VCaP (cell line): ENCODE data around the gene CHAF1A.
A peak's percentile ranks its signal among the peaks of the same experiment; 100 is the strongest.

ENCODE experiments used
- H3K27ac ChIP-seq: fragments of 450-650 bp; 2 replicates; pipeline ENCODE4 v1.5.1; 2017
- TF ChIP-seq, protein P1 (sequence below): fragments of 450-650 bp; conservative IDR thresholded peaks from 2 replicates; pipeline ENCODE4 v1.5.1; 2017; ENCODE audit warnings: mild to moderate bottlenecking, moderate library complexity

CHAF1A gene, protein sequence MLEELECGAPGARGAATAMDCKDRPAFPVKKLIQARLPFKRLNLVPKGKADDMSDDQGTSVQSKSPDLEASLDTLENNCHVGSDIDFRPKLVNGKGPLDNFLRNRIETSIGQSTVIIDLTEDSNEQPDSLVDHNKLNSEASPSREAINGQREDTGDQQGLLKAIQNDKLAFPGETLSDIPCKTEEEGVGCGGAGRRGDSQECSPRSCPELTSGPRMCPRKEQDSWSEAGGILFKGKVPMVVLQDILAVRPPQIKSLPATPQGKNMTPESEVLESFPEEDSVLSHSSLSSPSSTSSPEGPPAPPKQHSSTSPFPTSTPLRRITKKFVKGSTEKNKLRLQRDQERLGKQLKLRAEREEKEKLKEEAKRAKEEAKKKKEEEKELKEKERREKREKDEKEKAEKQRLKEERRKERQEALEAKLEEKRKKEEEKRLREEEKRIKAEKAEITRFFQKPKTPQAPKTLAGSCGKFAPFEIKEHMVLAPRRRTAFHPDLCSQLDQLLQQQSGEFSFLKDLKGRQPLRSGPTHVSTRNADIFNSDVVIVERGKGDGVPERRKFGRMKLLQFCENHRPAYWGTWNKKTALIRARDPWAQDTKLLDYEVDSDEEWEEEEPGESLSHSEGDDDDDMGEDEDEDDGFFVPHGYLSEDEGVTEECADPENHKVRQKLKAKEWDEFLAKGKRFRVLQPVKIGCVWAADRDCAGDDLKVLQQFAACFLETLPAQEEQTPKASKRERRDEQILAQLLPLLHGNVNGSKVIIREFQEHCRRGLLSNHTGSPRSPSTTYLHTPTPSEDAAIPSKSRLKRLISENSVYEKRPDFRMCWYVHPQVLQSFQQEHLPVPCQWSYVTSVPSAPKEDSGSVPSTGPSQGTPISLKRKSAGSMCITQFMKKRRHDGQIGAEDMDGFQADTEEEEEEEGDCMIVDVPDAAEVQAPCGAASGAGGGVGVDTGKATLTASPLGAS

DNA sequence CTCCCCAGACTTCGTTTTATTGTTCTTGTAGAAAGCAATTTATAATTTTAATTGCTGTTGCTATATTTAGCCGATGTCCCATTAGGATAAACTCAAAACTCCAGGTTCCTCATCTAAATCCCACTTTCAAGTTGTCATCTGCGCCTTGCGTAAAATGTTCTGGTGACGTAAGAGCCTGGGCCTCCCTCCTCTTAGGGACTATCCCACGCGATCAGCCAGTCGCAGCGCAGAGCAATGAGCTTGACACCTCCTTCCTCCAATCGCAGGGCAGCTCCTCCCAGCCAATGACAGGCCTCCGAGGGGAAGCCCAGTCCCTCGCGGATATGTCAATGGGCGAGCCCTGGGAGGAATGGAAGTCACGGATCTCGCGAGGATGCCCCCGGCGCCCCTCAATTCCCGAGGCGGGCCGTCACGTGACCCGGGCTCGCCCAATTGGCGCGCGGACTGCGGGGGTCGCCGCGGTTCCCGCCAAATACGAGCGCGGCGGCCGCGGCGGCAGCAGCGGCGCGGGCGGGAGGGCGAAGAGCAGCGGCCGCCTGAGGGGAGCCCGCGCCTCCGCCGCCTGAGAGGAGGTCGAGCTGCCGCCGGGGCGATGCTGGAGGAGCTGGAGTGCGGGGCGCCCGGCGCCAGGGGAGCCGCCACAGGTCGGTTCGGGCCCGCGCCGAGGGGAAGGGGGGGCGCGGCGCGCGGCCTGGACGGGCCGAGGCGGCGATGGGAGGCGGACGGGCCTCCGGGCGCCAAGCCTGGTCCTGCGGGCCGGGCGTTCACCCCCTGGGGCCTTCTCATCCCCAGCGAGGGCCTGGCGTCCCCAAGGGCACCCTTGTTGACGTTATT lies at the start of gene CHAF1A:
TSS of gene CHAF1A (plus strand) at position 470 of the 834 bp plus-strand sequence. CDS start at position 593, 123 bp downstream.
- TF ChIP-seq, protein P1, sequence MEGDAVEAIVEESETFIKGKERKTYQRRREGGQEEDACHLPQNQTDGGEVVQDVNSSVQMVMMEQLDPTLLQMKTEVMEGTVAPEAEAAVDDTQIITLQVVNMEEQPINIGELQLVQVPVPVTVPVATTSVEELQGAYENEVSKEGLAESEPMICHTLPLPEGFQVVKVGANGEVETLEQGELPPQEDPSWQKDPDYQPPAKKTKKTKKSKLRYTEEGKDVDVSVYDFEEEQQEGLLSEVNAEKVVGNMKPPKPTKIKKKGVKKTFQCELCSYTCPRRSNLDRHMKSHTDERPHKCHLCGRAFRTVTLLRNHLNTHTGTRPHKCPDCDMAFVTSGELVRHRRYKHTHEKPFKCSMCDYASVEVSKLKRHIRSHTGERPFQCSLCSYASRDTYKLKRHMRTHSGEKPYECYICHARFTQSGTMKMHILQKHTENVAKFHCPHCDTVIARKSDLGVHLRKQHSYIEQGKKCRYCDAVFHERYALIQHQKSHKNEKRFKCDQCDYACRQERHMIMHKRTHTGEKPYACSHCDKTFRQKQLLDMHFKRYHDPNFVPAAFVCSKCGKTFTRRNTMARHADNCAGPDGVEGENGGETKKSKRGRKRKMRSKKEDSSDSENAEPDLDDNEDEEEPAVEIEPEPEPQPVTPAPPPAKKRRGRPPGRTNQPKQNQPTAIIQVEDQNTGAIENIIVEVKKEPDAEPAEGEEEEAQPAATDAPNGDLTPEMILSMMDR, result no peak
- H3K27ac ChIP-seq, result peak within 1 kb of the TSS; percentile 82

DNA sequence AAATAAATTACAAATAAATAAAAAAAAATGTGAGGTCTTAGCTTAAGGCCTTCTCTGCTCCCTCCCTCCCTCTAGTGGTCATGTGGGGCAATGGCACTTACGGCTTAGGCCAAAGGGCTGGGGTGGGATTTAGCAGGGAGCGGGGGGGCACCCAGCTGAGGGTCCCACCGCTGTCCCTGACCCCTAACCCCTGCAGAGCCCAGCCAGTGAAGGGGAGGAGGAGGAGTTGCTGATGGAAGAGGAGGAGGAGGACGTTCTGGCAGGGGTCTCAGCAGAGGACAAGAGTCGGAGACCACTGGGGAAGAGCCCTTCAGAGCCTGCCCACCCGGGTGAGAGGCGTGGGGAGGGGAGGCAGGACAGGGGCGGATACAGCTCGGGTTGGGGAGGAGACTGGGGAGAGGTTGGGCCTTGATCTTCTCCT lies 49.7 kb upstream of the CHAF1A start:
- TF ChIP-seq, protein P1, result peak; percentile 84
- no peak overlapping the region for H3K27ac ChIP-seq

DNA sequence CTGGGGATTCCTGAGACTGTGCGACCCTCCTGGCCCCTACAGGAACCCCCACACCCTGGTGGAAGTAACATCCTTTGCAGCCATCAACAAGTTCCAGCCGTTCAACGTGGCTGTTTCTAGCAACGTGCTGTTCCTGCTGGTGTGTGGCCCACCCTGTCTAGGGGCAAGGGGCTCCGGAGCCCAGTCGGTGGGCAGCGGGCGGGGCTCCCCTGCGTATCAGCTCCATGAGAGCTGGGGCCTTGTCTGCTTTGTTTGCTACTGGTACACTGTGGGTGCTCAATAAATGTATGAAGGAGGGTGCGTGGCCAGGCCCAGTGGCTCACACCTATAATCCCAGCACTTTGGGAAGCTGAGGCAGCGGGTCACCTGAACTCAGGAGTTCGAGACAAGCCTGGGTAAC lies 48.2 kb upstream of the CHAF1A start:
- TF ChIP-seq, protein P1, result no peak
- H3K27ac ChIP-seq, result no peak overlapping the region

DNA sequence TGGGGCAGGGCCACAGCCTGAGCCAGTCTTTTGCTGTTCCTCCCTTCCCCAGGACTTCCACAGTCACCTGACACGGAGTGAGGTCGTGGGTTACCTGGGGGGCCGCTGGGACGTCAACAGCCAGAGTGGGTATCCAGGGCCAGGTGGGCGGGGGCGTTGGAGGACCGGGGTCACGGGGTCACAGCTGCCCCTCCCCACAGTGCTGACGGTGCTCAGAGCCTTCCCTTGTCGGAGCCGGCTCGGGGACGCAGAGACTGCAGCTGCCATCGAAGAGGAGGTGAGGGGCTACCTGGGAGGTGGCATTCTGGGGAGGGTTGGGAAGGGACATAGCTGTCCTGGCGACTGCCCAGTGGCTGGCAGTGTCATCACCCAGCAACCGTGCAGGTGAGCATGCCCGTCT lies 47.5 kb upstream of the CHAF1A start:
- no peak overlapping the region for H3K27ac ChIP-seq
- TF ChIP-seq, protein P1, result no peak

DNA sequence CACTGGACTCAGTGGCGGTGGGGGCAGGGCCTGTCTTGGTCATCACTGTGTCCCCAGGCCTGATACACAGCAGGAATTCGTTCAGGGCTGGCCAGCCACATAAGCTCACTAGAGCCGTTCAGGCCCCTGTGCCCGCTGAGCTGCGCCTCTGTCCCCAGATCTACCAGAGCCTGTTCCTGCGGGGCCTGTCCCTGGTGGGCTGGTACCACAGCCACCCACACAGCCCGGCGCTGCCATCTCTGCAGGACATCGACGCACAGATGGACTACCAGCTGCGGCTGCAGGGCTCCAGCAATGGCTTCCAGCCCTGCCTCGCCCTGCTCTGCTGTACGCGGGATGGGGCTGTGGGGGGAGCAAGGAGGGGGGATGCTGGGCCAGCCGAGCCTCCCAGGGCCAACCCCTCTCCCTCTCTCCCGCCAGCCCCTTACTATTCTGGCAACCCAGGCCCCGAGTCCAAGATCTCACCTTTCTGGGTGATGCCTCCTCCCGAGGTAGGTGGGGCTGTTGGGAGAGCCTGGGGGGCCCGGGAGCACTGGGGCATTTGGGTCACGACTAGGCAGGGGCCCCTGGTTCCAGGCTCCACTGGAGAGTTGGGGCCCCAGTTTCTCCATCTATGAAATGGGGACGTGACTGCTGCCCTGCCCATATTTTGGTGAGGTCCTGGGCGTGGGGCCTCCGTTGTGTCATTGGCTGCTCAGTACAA lies 45.2 kb upstream of the CHAF1A start:
- TF ChIP-seq, protein P1, result no peak
- H3K27ac ChIP-seq, result no peak overlapping the region

DNA sequence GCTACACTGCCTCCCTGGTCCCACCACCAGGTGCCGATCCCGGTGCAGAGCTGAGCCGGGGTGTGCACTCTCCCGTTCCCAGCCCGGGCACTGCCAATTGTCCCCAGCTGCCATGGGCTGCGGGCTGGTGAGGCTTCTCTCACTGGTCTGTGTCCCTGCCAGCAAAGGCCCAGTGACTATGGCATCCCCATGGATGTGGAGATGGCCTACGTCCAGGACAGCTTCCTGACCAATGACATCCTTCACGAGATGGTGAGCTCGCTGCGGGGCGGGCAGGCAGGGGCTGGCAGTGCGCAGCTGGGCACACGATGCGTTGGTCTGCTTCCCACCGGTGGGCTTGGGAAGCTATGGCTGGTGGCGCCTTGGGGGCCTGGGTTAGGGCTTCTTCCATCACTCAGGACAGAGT lies 44.5 kb upstream of the CHAF1A start:
- TF ChIP-seq, protein P1, result no peak
- no peak overlapping the region for H3K27ac ChIP-seq
